Panc1 (cell line): ENCODE measurements around the gene HEBP2. TPM values are rescaled to one million over a fixed set of nuclear protein-coding genes. Genes with fewer than 3 reads are reported as not detected.

Source experiments
- ATAC-seq: fragments of 200-7000 bp; cut with Tn5 transposase; 2 replicates; pipeline ENCODE4 v1.9.1; 2020; ENCODE audit warnings: mild to moderate bottlenecking, moderate library complexity
- BruUV-seq: library from RNA; stranded (reverse); fragments of 400-500 nt; replicated peaks from 2 replicates; lab custom pipeline; 2021; lab: Mats Ljungman, UMichigan
- CTCF ChIA-PET: fragments of 300-600 bp; sonication (Branson Sonifier 250); formaldehyde crosslinking; loops from one replicate; lab custom pipeline; 2022; ENCODE audit warnings: antibody characterized with exemption; lab: Charles Lee
- POLR2A ChIA-PET: fragments of 300-600 bp; sonication (Branson Sonifier 250); formaldehyde crosslinking; loops from one replicate; lab custom pipeline; 2022; ENCODE audit warnings: antibody characterized with exemption; lab: Charles Lee
- DNase-seq: peaks from one replicate; pipeline ENCODE4 v3.0.0-alpha.2; 2010; ENCODE audit warnings: low read depth, low spot score
- H3K27ac ChIP-seq: 2 replicates; pipeline ENCODE4 v1.5.1; 2011; ENCODE audit warnings: mild to moderate bottlenecking, low read length, inconsistent platforms
- H3K27me3 ChIP-seq: fragments of 200-500 bp; sonication (Bioruptor generic); 2 replicates; pipeline ENCODE4 v1.6.0; 2014; ENCODE audit warnings: low read length, inconsistent platforms; ENCODE audit not compliant: control insufficient read depth, insufficient read depth
- H3K36me3 ChIP-seq: fragments of 200-500 bp; sonication (Bioruptor generic); 2 replicates; pipeline ENCODE4 v1.5.1; 2014; ENCODE audit warnings: inconsistent platforms, mild to moderate bottlenecking, low read length, moderate library complexity; ENCODE audit not compliant: control insufficient read depth, insufficient read depth
- H3K4me1 ChIP-seq: 2 replicates; pipeline ENCODE4 v1.5.1; 2011; ENCODE audit warnings: inconsistent platforms, mild to moderate bottlenecking, low read length, moderate library complexity; ENCODE audit not compliant: control insufficient read depth, insufficient read depth
- H3K4me3 ChIP-seq, 2 experiments: 2 replicates each; pipeline ENCODE4 v1.5.1; 2011 to 2012; ENCODE audit warnings: low read depth in 2 of 2, low read length in 2 of 2, mild to moderate bottlenecking in 2 of 2, inconsistent platforms in 1 of 2, moderate library complexity in 1 of 2
- H3K9me3 ChIP-seq: fragments of 200-500 bp; sonication (Bioruptor generic); 2 replicates; pipeline ENCODE4 v1.5.1; 2014; ENCODE audit warnings: low read depth, mild to moderate bottlenecking, inconsistent platforms, low read length, moderate library complexity; ENCODE audit not compliant: control insufficient read depth, insufficient read depth
- POLR2AphosphoS5 ChIP-seq: IDR thresholded peaks from 2 replicates; pipeline ENCODE4 v1.6.1; 2012; ENCODE audit warnings: mild to moderate bottlenecking, low read depth, low read length, moderate library complexity
- SIN3A ChIP-seq: IDR thresholded peaks from 2 replicates; pipeline ENCODE4 v1.6.1; 2012; ENCODE audit warnings: low read depth, mild to moderate bottlenecking, low read length, moderate library complexity, borderline replicate concordance; ENCODE audit not compliant: insufficient read depth
- TCF7L2 ChIP-seq: IDR thresholded peaks from 2 replicates; pipeline ENCODE4 v1.6.1; 2011; ENCODE audit warnings: mild to moderate bottlenecking, low read depth, low read length, inconsistent platforms
- in situ Hi-C: cut with HindIII; loops from 2 replicates; pipeline ENCODE4 v1.10.0; 2016; ENCODE audit warnings: low sequenced_read_pairs, low pct_unique_long_range_greater_than_20kb
- intact Hi-C: fragments of 100-400 bp; cut with micrococcal nuclease; formaldehyde crosslinking; loops from one replicate; pipeline ENCODE4 v1.10.0; 2022; ENCODE audit not compliant: unreplicated experiment
- total RNA-seq: library from RNA; stranded (reverse); gene quantifications from one replicate; pipeline ENCODE4 v1.2.1, GENCODE V29; 2021; ENCODE audit not compliant: unreplicated experiment
- TF ChIP-seq, protein P1 (sequence below): fragments of 450-650 bp; IDR thresholded peaks from 2 replicates; pipeline ENCODE4 v1.5.1; 2017; ENCODE audit warnings: mild to moderate bottlenecking
- TF ChIP-seq, protein P2 (sequence below), 2 experiments: IDR thresholded peaks; 2 replicates each; pipeline ENCODE4 v1.6.1; 2011 to 2012; ENCODE audit warnings: low read depth in 2 of 2, control low read depth in 1 of 2, low read length in 1 of 2, mild to moderate bottlenecking in 1 of 2, moderate library complexity in 1 of 2; ENCODE audit not compliant: insufficient read depth in 1 of 2

The HEBP2 gene
- total RNA-seq, 1 experiment from 2014 or later, result 48.1 TPM

DNA sequence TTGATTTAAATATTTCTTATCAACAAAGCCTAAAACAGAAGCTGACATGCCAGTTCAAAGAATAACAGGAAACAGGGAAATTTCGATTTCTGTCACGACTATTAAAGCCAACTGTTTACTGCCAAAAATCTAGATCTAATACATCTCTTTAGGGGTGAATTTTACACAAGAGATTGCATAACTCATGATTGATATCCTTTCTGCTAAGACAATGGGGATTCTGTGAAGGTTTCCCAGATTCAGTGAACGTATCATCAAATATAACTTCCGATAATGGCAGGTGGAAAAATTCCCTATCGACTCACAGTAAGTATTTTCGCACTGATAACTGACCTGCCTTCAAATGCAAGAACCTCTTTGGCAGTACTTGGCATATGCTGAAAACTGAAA lies 52.4 kb downstream of the HEBP2 start:
- no TSS peak for BruUV-seq
- Histone ChIP-seq H3K9me3 (no peaks in the 10 kb centered on the region), H3K4me3 (no peak overlapping the region), H3K36me3 (no peaks in the 10 kb centered on the region), H3K27me3 (no peaks in the 10 kb centered on the region), H3K4me1 (no peaks in the 10 kb centered on the region), H3K27ac (no peak overlapping the region)
- in situ Hi-C loops, result no loop called here
- DNase-seq (no peak), ATAC-seq (no peak)
- TF ChIP-seq, protein P1, sequence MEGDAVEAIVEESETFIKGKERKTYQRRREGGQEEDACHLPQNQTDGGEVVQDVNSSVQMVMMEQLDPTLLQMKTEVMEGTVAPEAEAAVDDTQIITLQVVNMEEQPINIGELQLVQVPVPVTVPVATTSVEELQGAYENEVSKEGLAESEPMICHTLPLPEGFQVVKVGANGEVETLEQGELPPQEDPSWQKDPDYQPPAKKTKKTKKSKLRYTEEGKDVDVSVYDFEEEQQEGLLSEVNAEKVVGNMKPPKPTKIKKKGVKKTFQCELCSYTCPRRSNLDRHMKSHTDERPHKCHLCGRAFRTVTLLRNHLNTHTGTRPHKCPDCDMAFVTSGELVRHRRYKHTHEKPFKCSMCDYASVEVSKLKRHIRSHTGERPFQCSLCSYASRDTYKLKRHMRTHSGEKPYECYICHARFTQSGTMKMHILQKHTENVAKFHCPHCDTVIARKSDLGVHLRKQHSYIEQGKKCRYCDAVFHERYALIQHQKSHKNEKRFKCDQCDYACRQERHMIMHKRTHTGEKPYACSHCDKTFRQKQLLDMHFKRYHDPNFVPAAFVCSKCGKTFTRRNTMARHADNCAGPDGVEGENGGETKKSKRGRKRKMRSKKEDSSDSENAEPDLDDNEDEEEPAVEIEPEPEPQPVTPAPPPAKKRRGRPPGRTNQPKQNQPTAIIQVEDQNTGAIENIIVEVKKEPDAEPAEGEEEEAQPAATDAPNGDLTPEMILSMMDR, result no peak
- TF ChIP-seq POLR2AphosphoS5, result no peak
- TF ChIP-seq TCF7L2, result no peak
- POLR2A ChIA-PET, result interaction anchor here (0.6 kb wide), 1 partner anchor 388 kb away, joined by 6 read pairs; no protein-coding TSS in a partner anchor
- intact Hi-C loops, result no loop called here
- CTCF ChIA-PET, result no interaction called here

DNA sequence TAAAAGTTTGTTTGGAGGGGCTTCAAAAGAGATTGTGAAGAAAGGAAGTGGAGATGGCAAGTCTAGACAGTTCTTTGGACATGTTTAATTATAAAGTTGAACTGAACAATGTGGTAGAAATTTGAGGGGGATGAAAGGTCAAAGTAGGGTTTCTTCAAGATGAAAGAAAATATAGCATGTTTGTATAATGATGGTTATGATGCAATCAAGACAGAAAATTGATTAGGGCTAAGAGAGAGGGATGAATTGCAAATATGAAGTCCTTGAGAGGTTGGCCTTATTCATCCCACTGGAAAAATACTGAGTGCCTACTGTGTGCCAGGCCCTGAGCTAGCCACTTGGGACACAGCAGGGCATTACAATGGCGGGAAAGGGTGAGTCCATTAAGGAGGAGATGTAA lies 57.6 kb downstream of the HEBP2 start:
- ChIA-PET CTCF (no interaction called here), POLR2A (no interaction called here)
- no peak overlapping the region for H3K27ac ChIP-seq
- DNase-seq (no peak), ATAC-seq (no peak)
- H3K36me3 ChIP-seq, result no peaks in the 10 kb centered on the region
- H3K4me3 ChIP-seq, result no peak overlapping the region
- no peaks in the 10 kb centered on the region for H3K27me3 ChIP-seq
- in situ Hi-C loops (no loop called here), intact Hi-C loops (no loop called here)
- BruUV-seq, result no TSS peak
- no peaks in the 10 kb centered on the region for H3K4me1 ChIP-seq
- H3K9me3 ChIP-seq, result no peaks in the 10 kb centered on the region
- no peak for TF ChIP-seq POLR2AphosphoS5
- TF ChIP-seq, protein P1, result no peak
- TF ChIP-seq SIN3A, result no peak
- TF ChIP-seq, protein P2, sequence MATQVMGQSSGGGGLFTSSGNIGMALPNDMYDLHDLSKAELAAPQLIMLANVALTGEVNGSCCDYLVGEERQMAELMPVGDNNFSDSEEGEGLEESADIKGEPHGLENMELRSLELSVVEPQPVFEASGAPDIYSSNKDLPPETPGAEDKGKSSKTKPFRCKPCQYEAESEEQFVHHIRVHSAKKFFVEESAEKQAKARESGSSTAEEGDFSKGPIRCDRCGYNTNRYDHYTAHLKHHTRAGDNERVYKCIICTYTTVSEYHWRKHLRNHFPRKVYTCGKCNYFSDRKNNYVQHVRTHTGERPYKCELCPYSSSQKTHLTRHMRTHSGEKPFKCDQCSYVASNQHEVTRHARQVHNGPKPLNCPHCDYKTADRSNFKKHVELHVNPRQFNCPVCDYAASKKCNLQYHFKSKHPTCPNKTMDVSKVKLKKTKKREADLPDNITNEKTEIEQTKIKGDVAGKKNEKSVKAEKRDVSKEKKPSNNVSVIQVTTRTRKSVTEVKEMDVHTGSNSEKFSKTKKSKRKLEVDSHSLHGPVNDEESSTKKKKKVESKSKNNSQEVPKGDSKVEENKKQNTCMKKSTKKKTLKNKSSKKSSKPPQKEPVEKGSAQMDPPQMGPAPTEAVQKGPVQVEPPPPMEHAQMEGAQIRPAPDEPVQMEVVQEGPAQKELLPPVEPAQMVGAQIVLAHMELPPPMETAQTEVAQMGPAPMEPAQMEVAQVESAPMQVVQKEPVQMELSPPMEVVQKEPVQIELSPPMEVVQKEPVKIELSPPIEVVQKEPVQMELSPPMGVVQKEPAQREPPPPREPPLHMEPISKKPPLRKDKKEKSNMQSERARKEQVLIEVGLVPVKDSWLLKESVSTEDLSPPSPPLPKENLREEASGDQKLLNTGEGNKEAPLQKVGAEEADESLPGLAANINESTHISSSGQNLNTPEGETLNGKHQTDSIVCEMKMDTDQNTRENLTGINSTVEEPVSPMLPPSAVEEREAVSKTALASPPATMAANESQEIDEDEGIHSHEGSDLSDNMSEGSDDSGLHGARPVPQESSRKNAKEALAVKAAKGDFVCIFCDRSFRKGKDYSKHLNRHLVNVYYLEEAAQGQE (IDR thresholded peaks at IDR 0.05; ENCODE audit: insufficient read depth in 1 of 2, low read depth in 2 of 2, low read length in 1 of 2), result no peak
- no peak for TF ChIP-seq TCF7L2
